ENCODE measurements around the gene CT45A3.
"Not testable (repeated sequence)": the region's sequence is repeated elsewhere in the genome, so short reads cannot be mapped to it uniquely, and the experiment has no call there.

Gene CT45A3, protein sequence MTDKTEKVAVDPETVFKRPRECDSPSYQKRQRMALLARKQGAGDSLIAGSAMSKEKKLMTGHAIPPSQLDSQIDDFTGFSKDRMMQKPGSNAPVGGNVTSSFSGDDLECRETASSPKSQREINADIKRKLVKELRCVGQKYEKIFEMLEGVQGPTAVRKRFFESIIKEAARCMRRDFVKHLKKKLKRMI

GRCh38 chrX:135768091-135768490 lies at the start of gene CT45A3:
CT45A3 (minus strand) TSS chrX:135768191; CDS start chrX:135764444, 3,747 bp downstream.
- not testable (repeated sequence) for DNase-seq (ENCODE audit: low spot score)

- not testable (repeated sequence) for DNase-seq (ENCODE audit: low spot score)
Measured at GRCh38 chrX:135802687-135803086, 34.7 kb upstream of the CT45A3 start, which contains the start of gene CT45A6. CT45A6 (minus strand) TSS chrX:135802787; CDS start chrX:135798993, 3,794 bp downstream.

DNA sequence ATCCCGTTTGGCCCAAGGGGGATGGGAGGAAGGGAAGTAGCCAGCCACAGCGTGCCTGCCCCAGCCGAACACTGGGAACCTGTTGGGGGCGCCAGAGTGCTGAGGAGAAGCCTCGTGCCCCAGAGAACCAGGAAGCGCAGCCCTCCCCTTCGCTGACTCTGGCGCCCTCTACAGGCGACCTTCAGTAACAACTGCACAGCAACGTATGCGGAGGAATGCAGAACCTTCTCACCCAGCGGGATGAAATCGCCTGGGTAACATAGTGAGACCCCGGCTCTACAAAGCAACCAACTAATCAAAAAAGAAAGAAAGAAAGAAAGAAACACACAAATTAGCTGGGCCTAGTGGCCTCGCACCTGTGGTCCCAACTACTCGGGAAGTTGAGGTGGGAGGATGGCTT lies 17.4 kb upstream of the CT45A3 start, which contains the start of gene CT45A5:
Gene CT45A5, minus strand, starts transcription at position 101 of the 400 bp plus-strand sequence. CDS start 3,774 bp downstream, outside the sequence.
- DNase-seq (ENCODE audit: low spot score): not testable (repeated sequence)

- not testable (repeated sequence) for DNase-seq (ENCODE audit: low spot score)
Measured at GRCh38 chrX:135744739-135745138, 23.3 kb downstream of the CT45A3 start.

- no peak for DNase-seq (ENCODE audit: low spot score)
Measured at GRCh38 chrX:135741192-135741715, 26.7 kb downstream of the CT45A3 start.

GRCh38 chrX:135740681-135741149 lies 27.3 kb downstream of the CT45A3 start:
- DNase-seq (ENCODE audit: low spot score): no peak

DNA sequence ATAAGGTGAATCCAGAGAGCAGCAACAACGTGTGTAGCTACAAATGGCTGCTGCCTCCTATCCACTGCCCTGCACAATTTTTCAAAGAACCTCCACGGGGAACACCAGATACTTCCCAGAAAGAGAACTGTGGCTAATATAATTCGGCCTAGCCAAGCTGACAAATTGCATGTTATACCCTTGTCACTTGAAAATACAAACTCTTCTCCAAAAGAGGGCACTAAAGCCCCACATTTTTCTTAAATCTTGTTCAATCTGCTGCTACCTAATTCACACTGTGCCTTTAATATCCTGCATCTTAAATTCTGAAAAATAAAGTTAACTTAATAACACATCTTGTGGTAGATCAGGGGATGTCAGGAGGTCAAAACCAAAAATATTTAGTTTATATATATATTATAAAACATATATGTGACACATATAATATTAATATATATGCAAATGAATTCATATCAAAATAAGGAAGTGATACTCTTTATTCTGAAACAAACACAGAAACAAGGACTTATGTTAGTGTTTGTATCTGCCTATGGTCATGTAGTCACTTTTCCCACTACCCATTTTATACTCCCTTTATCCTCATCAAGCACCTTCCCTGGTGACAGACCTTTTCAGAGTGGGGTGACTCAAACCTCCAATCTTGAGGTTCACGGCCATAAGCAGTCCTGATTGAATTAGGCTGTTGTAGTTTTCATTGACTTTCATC lies 30.5 kb downstream of the CT45A3 start:
- no peak for DNase-seq (ENCODE audit: low spot score)

GRCh38 chrX:135734666-135735065 lies 33.3 kb downstream of the CT45A3 start:
- DNase-seq (ENCODE audit: low spot score): not testable (repeated sequence)

DNA sequence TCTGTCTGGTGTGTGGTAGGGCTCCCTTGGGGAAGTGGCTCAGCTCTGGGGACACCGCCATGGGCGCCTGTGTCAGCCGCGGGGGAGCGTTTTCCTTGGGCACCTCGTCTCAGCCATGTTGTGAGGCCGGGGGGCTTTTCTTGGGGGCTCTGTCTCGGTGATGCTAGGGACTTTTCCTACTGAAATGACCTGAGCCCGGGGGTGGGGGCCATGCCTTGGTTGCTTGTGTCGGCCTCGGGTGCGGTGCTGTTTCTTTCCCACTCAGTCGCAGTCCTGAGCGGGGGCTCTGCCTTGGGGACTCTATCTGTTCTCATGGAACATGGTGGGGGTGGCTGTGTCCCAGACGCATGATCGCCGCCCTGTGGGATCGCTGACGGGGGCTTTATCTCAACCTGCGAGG lies 54.2 kb downstream of the CT45A3 start:
- no peak for DNase-seq (ENCODE audit: low spot score)

DNA sequence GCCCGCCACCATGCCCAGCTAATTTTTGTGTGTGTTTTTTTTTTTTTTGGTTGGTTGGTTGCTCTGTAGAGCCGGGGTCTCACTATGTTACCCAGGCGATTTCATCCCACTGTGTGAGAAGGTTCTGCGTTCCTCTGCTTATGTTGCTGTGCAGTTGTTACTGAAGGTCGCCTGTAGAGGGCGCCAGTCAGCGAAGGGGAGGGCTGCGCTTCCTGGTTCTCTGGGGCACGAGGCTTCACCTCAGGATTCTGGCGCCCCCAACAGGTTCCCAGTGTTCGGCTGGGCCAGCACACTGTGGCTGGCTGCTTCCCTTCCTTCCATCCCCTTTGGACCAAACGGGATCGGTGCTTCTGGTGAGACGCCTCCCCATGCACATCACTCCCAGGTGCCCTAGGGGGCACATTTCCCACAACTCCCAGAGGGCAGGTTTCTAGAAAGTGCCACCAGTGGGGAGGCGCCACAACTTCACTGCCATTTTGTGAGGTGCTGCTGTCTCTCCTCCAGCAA lies 54.8 kb downstream of the CT45A3 start, which contains the start of gene CT45A1:
Gene CT45A1, plus strand, starts transcription at position 457 of the 507 bp plus-strand sequence. CDS start 5,302 bp downstream, outside the sequence.
- DNase-seq (ENCODE audit: low spot score): not testable (repeated sequence)
